GM04503 (cell line): Measurements from ENCODE around the gene ZNF24.

Experiments used
- DNase-seq: peaks from one replicate; pipeline ENCODE4 v3.0.0-alpha.2; 2012; ENCODE audit warnings: low read depth

Gene ZNF24

DNA sequence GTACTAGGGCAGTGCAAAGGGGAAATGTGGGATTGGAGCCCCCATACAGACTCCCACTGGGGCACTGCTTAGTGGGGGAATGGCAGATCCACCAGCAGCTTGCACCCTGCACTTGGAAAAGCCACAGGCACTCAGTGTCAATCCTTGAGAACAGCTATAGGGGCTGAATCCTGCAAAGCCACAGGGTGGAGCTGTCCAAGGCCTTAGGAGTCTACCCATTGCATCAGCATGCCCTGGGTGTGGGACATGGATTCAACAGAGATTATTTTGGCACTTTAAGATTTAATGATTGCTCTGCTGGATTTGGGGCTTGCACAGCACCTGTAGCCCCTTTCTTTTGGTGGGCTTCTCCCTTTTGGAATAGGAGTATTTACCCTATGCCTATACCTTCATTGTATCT, 8.6 kb upstream of the ZNF24 start:
- no peak for DNase-seq

DNA sequence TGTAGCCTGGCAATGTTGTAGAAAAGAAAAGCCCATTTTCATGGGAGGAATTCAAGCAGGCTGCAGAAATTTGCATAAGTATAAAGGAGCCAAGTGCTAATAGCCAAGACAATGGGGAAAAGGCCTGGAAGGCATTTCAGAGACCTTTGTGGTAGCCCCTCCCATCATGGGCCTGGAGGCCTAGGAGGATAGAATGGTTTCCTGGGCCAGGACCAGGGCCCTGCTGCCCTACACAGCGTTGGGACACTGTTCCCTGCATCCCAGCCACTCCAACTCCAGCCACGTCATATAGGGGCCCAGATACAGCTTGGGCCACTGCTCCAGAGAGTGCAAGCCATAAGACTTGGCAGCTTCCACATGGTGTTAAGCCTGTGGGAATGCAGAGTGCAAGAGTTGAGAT, 8.1 kb upstream of the ZNF24 start:
- no peak for DNase-seq

GRCh38 chr18:35348001-35348400, 3.8 kb upstream of the ZNF24 start:
- no peak for DNase-seq

GRCh38 chr18:35345950-35346349, 1.7 kb upstream of the ZNF24 start:
- DNase-seq: no peak

GRCh38 chr18:35345460-35345921, 1.3 kb upstream of the ZNF24 start:
- no peak for DNase-seq

- DNase-seq: no peak
These were observed 678 bp upstream of the ZNF24 start for GRCh38 chr18:35344736-35345459.

GRCh38 chr18:35343488-35343935, 708 bp downstream of the ZNF24 start:
- no peak for DNase-seq

- DNase-seq: no peak
These were observed 6.9 kb downstream of the ZNF24 start for GRCh38 chr18:35337286-35337685.

- no peak for DNase-seq
These were observed 8.4 kb downstream of the ZNF24 start for GRCh38 chr18:35335866-35336265.

DNA sequence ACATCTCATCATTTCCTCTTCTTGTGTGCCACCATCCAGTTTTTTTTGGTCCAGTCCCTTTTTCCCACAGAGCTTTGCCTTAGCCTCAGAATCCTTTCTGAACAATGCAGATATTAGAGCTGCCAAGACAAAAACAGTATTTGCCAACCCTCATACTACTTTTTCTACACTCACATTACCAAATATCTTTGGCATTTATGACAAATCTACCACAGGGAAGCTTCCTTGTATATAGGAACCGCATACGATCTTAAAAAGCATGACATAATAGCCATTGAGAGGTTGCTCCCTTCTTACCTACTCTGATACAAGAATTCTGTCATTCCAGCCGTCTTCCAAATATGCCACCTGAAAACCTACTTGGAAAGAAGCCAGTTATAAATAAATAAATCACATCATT, 9.4 kb downstream of the ZNF24 start:
- DNase-seq: no peak

DNA sequence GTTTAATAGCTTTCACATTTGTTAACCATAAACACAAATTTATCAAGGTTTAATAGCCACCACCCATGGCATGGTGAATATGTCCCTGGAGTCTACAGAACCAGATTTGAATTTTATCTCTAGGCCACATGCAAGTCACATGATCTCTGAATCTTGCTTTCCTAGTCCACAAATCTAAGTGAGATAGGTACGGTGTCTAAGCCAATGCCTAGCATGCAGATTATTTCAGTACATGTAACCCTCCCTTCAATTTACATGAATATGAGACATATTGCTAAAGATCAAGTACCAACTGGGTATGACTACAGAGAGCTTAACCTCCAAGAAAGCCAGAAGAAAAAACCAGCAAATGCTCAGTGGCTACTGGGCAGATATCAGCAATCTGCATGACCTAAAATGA, 10.0 kb downstream of the ZNF24 start:
- DNase-seq: no peak

GRCh38 chr18:35331367-35332087, 12.7 kb downstream of the ZNF24 start:
- DNase-seq: no peak

DNA sequence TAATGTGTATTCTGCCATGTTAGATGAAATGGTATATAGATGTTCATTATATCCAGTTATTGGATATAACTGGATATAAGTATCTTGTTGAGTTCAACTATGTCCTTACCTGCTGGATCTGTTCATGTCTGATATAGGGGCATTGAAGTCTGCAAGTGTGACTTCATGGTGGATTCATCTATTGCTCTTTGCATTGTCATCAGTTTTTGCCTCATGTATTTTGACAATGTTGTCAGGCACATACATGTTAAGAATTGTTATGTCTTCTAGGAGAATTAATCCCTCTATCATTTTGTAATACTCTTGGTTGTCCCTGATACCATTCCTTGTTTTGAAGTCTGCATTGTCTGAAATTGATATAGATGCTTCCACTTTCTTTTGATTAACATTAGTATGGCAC, 15.4 kb downstream of the ZNF24 start:
- DNase-seq: no peak

- no peak for DNase-seq
These were observed 17.4 kb downstream of the ZNF24 start for GRCh38 chr18:35326695-35327387.

GRCh38 chr18:35324926-35325655, 19.1 kb downstream of the ZNF24 start:
- DNase-seq: no peak

- DNase-seq: no peak
These were observed 21.4 kb downstream of the ZNF24 start for GRCh38 chr18:35322486-35323458.

DNA sequence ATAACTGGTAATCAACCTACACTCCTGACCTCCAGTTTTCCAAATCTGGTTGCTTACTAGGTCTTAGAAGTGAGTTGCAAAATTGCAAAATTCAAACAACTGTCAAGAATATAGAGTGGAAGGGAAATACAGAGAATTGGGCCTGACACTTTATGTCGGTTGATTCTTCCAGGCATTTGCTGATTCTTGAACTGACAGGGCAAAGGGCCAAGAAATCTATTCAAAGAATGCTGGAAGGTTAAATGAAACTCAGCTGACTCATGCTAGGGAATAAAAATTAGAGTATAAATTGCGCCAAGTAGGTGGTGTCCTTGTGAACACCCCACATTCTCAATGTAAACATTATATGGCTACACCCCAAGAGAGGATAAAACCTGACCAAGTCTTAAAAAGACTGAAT, 32.7 kb downstream of the ZNF24 start:
- no peak for DNase-seq

GRCh38 chr18:35306588-35307250, 37.5 kb downstream of the ZNF24 start:
- no peak for DNase-seq

DNA sequence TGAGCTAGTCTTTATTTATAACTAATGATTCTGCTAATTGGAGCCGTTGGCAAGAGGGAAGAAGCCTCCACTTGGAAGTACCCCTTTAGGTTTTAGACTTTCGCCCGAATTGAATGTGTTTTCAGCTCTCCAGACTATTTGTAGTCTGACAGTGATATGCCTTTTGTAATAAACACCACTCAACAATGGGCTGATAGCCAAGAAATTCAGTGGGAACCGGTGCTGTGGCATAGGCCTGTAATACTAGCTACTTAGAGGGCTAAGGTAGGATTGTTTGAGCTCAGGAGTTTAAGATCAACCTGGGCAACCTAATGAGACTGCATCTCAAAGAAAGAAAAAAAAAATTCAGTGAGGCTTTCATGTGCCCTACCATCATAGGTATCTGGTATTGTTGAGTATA, 40.6 kb downstream of the ZNF24 start:
- DNase-seq: no peak

- no peak for DNase-seq
These were observed 48.2 kb downstream of the ZNF24 start for GRCh38 chr18:35296060-35296459.

- DNase-seq: no peak
These were observed 53.1 kb downstream of the ZNF24 start for GRCh38 chr18:35291166-35291565.
